Keratinocyte (primary cell): ENCODE data around the gene VAV2. TPM values are rescaled to one million over a fixed set of nuclear protein-coding genes. Genes with fewer than 3 reads are reported as not detected.

Source experiments
- DNase-seq: peaks from one replicate; pipeline ENCODE4 v3.0.0-alpha.2; 2011; ENCODE audit warnings: low read depth, missing footprints, low spot score
- FAIRE-seq: peaks from 2 replicates; lab custom pipeline; 2011; peaks lifted over from hg19 to GRCh38; lab: Jason Lieb, UNC
- H2AFZ ChIP-seq: 2 replicates; pipeline ENCODE4 v1.6.0; 2012; ENCODE audit warnings: low read length, control low read depth, inconsistent platforms; ENCODE audit not compliant: control insufficient read depth
- H3K27ac ChIP-seq: 2 replicates; pipeline ENCODE4 v1.5.1; 2011; ENCODE audit warnings: low read length; ENCODE audit not compliant: control insufficient read depth, insufficient read depth
- H3K27me3 ChIP-seq: 3 replicates; pipeline ENCODE4 v1.6.0; 2011; ENCODE audit warnings: low read length; ENCODE audit not compliant: control insufficient read depth, insufficient read depth; ENCODE audit errors: extremely low read depth
- H3K36me3 ChIP-seq, 2 experiments: 2 replicates in 1 of 2; 3 replicates in 1 of 2; pipeline ENCODE4 v1.5.1; 2011; ENCODE audit warnings: low read length in 2 of 2, mild to moderate bottlenecking in 1 of 2; ENCODE audit not compliant: control insufficient read depth in 2 of 2, insufficient read depth in 2 of 2; ENCODE audit errors: extremely low read depth in 1 of 2
- H3K4me1 ChIP-seq: 3 replicates; pipeline ENCODE4 v1.5.1; 2011; ENCODE audit warnings: low read length; ENCODE audit not compliant: control insufficient read depth, insufficient read depth; ENCODE audit errors: extremely low read depth
- H3K4me2 ChIP-seq: 3 replicates; pipeline ENCODE4 v1.6.0; 2011; ENCODE audit warnings: low read depth, low read length; ENCODE audit not compliant: control insufficient read depth, insufficient read depth; ENCODE audit errors: extremely low read depth
- H3K4me3 ChIP-seq, 3 experiments: fragments of 200-600 bp in 1 of 3; sonication (generic) in 1 of 3; 2 replicates in 2 of 3; 3 replicates in 1 of 3; pipeline ENCODE4 v1.5.1; 2011 to 2016; ENCODE audit warnings: low read length in 3 of 3, mild to moderate bottlenecking in 3 of 3, control low read depth in 2 of 3, inconsistent platforms in 1 of 3, low read depth in 1 of 3, mixed read lengths in 1 of 3, mixed run types in 1 of 3, moderate library complexity in 1 of 3; ENCODE audit not compliant: control insufficient read depth in 2 of 3, insufficient read depth in 2 of 3; ENCODE audit errors: extremely low read depth in 1 of 3
- H3K79me2 ChIP-seq: 2 replicates; pipeline ENCODE4 v1.6.0; 2012; ENCODE audit warnings: low read length; ENCODE audit not compliant: control insufficient read depth, insufficient read depth
- H3K9ac ChIP-seq: 3 replicates; pipeline ENCODE4 v1.6.0; 2011; ENCODE audit warnings: low read length; ENCODE audit not compliant: control insufficient read depth, insufficient read depth; ENCODE audit errors: extremely low read depth
- H3K9me1 ChIP-seq: 3 replicates; pipeline ENCODE4 v1.6.0; 2011; ENCODE audit warnings: low read length; ENCODE audit not compliant: control insufficient read depth, insufficient read depth; ENCODE audit errors: extremely low read depth
- H3K9me3 ChIP-seq: 2 replicates; pipeline ENCODE4 v1.5.1; 2012; ENCODE audit warnings: low read depth, low read length; ENCODE audit not compliant: control insufficient read depth
- H4K20me1 ChIP-seq: 3 replicates; pipeline ENCODE4 v1.6.0; 2011; ENCODE audit warnings: low read length; ENCODE audit not compliant: control insufficient read depth, insufficient read depth; ENCODE audit errors: extremely low read depth
- CTCF ChIP-seq, 3 experiments: IDR thresholded peaks in 1 of 3; conservative IDR thresholded peaks in 1 of 3; optimal IDR thresholded peaks in 1 of 3; 2 replicates in 2 of 3; 3 replicates in 1 of 3; pipeline versions ENCODE3 to v1.5.1; 2011; ENCODE audit warnings: low read length in 3 of 3, mild to moderate bottlenecking in 3 of 3, moderate library complexity in 2 of 3, control low read depth in 1 of 3, inconsistent platforms in 1 of 3; ENCODE audit not compliant: insufficient read depth in 2 of 3; ENCODE audit errors: extremely low read depth in 1 of 3
- EZH2 ChIP-seq: IDR thresholded peaks from one replicate; pipeline ENCODE4 v1.6.1; 2012; ENCODE audit warnings: inconsistent platforms, mild to moderate bottlenecking, low read length, moderate library complexity
- dilution Hi-C: fragments of 300-500 bp; cut with MboI; formaldehyde crosslinking; loops from one replicate; pipeline ENCODE4 v1.7.0; 2020; ENCODE audit warnings: low sequenced_read_pairs; ENCODE audit not compliant: extremely low pct_ligation_motif_present
- polyA minus RNA-seq, 3 experiments: library from RNA; depleted of rRNA, polyadenylated mRNA; stranded (reverse); fragments of >200 nt; gene quantifications; 1 replicate in 1 of 3; 2 replicates in 1 of 3; 3 replicates in 1 of 3; pipeline ENCODE4 v1.2.3, GENCODE V29; 2011
- polyA plus RNA-seq, 5 experiments: library from polyadenylated mRNA; depleted of rRNA in 3 of 5; stranded (reverse) in 3 of 5; stranded (forward) in 1 of 5; unstranded in 1 of 5; fragments of >200 nt; gene quantifications; 1 replicate in 1 of 5; 2 replicates in 3 of 5; 3 replicates in 1 of 5; pipeline versions ENCODE4 v1.2.1 to v1.2.3, GENCODE V29; 2011 to 2012; ENCODE audit warnings: missing spikeins in 2 of 5, low read depth in 1 of 5, low replicate concordance in 1 of 5

The VAV2 gene
- 16.4 to 32.1 TPM (median 18.2 TPM) in 3 replicates for polyA plus RNA-seq
- polyA plus RNA-seq (2011; ENCODE audit: low read depth): 5.5 TPM
- polyA plus RNA-seq (2011; cell fraction: cytosol; rRNA removed): 15.8 and 23.4 TPM in 2 replicates
- 34.4 and 38.2 TPM in 2 replicates for polyA plus RNA-seq (2011; cell fraction: nucleus; rRNA removed)
- polyA plus RNA-seq (2012; ENCODE audit: low replicate concordance): 8.7 and 37.0 TPM in 2 replicates
- polyA minus RNA-seq: 28.5 to 58.4 TPM (median 37.2 TPM) in 3 replicates
- polyA minus RNA-seq (2011; cell fraction: cytosol; rRNA and poly(A)+ RNA removed): 39.5 TPM
- polyA minus RNA-seq (2011; cell fraction: nucleus; rRNA and poly(A)+ RNA removed): 25.2 and 36.2 TPM in 2 replicates

GRCh38 chr9:133991964-133992779, at the start of gene VAV2:
TSS of gene VAV2 (minus strand) at chr9:133992324. CDS start at chr9:133992278, 46 bp downstream.
- no peak for TF ChIP-seq EZH2
- TF ChIP-seq CTCF (optimal IDR thresholded peaks at IDR 0.05 in 1 of 3, IDR thresholded peaks at IDR 0.05 in 1 of 3, conservative IDR thresholded peaks at IDR 0.05 in 1 of 3; ENCODE audit: extremely low read depth in 1 of 3, insufficient read depth in 2 of 3, low read length in 3 of 3): no peak
- Histone ChIP-seq H3K36me3 (peaks cover 0 to 3% of the 10 kb centered on the region in 2 experiments), H3K9me1 (peaks cover 5% of the 10 kb centered on the region), H3K9ac (peak within 1 kb of the TSS; percentile 88), H3K9me3 (no peaks in the 10 kb centered on the region), H3K27ac (peak within 1 kb of the TSS; percentile 82), H4K20me1 (peaks cover 23% of the 10 kb centered on the region), H3K79me2 (peaks cover 49% of the 10 kb centered on the region), H2AFZ (peak within 1 kb of the TSS; percentile 79), H3K4me3 (peak within 1 kb of the TSS; percentile 56 to 84 (median 81)), H3K4me1 (peaks cover 25% of the 10 kb centered on the region), H3K27me3 (peaks cover 9% of the 10 kb centered on the region), H3K4me2 (peak within 1 kb of the TSS; percentile 99)
- FAIRE-seq (no peak), DNase-seq (no peak)
- dilution Hi-C loops: no loop called here

GRCh38 chr9:134041649-134041962, 49.5 kb upstream of the VAV2 start:
- DNase-seq: no peak
- no peaks in the 10 kb centered on the region for H3K9me1 ChIP-seq
- H2AFZ ChIP-seq: no peak overlapping the region
- H3K79me2 ChIP-seq: no peaks in the 10 kb centered on the region
- H3K4me2 ChIP-seq: no peak overlapping the region
- no peaks in the 10 kb centered on the region for H4K20me1 ChIP-seq
- H3K4me1 ChIP-seq: no peaks in the 10 kb centered on the region
- dilution Hi-C loops: no loop called here
- TF ChIP-seq CTCF (optimal IDR thresholded peaks at IDR 0.05 in 1 of 3, IDR thresholded peaks at IDR 0.05 in 1 of 3, conservative IDR thresholded peaks at IDR 0.05 in 1 of 3; ENCODE audit: extremely low read depth in 1 of 3, insufficient read depth in 2 of 3, low read length in 3 of 3): no peak
- TF ChIP-seq EZH2: no peak
- no peak overlapping the region for H3K9ac ChIP-seq
- no peaks in the 10 kb centered on the region for H3K9me3 ChIP-seq
- H3K27me3 ChIP-seq: no peaks in the 10 kb centered on the region
- no peak overlapping the region for H3K27ac ChIP-seq
- peaks cover 4 to 23% of the 10 kb centered on the region in 2 experiments for H3K36me3 ChIP-seq
- FAIRE-seq: no peak
- no peak overlapping the region for H3K4me3 ChIP-seq
